ENCODE results near the gene AQP10.
A peak's percentile ranks its signal among the peaks of the same experiment; 100 is the strongest.
"Not testable (repeated sequence)": the region's sequence is repeated elsewhere in the genome, so short reads cannot be mapped to it uniquely, and the experiment has no call there.

The AQP10 gene

DNA sequence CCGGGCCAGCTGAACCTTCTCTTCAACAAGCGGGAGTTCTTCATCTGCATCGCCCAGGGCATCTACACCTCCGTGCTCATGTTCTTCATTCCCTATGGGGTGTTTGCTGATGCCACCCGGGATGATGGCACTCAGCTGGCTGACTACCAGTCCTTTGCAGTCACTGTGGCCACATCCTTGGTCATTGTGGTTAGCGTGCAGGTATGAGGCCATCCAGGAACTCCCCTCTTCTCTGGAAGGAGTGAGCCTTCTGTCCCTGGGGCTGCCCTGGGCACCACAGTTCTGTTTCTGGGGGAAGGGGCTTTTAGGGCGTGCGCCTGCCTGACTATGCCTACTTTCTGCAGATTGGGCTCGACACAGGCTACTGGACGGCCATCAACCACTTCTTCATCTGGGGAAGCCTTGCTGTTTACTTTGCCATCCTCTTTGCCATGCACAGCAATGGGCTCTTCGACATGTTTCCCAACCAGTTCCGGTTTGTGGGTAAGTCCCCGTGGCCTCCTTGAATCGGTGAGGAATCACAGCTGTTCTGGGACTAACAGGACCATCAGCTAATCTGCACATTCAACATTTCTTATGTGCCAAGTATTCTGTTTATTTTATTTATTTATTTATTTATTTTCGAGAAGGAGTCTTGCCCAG lies 25.5 kb downstream of the AQP10 start:
- no peak for DNase-seq

DNA sequence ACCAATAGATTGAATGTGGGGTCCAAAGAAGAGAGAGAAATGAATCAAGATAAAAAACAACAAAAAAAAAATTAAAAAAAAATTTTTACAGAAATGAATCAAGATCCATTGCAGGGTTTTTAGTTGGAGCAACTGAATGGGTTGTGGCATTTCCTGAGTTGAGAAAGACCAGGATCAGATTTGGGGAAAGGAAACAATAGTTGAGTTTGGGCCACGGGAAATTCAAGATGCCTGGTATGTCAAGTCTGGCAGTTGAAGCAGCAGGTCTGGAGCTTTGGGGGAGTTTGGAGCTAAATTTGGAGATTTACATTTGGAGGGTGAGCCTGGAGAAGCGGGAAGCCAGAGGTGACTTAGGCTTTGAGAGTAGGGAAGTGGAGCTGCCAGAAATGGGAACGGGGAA lies 27.1 kb downstream of the AQP10 start:
- no peak for DNase-seq

DNA sequence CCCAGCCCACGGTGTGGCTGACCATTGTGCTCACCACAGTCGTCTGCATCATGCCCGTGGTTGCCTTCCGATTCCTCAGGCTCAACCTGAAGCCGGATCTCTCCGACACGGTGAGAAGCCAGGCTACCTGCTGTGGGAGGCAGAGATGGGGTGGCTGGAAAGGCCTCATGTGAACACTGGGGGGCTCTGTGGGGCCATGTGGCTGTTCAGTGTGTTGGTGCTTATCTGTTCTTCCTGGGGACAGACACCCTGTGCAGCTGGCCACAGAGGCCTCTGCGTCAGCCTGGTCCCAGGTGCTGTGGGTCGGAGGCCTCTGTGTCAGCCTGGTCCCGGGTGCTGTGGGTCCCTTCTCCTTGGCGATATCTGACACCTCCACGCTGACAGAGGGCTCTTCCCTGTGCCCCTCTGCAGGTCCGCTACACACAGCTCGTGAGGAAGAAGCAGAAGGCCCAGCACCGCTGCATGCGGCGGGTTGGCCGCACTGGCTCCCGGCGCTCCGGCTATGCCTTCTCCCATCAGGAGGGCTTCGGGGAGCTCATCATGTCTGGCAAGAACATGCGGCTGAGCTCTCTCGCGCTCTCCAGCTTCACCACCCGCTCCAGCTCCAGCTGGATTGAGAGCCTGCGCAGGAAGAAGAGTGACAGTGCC lies 27.7 kb downstream of the AQP10 start:
- DNase-seq: no peak

DNA sequence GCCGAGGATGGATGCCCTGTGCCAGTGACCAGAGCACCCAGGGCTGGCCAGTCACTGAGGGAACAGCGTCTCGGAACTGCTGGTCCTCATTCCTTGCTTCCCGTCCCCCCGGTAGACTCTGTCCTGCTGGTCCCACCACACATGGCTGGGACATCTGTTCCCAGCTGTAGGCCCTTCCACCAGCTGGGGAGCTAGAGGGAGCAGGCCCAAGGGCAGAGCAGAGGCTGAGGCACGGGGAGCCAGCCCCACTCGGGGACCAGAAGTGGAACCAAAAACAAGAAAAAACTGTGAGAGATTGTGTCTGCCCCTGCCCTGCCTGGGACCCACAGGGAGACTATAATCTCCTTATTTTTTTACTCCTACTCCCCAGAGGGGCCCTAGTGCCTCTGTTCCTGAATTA lies 28.2 kb downstream of the AQP10 start:
- DNase-seq: no peak

DNA sequence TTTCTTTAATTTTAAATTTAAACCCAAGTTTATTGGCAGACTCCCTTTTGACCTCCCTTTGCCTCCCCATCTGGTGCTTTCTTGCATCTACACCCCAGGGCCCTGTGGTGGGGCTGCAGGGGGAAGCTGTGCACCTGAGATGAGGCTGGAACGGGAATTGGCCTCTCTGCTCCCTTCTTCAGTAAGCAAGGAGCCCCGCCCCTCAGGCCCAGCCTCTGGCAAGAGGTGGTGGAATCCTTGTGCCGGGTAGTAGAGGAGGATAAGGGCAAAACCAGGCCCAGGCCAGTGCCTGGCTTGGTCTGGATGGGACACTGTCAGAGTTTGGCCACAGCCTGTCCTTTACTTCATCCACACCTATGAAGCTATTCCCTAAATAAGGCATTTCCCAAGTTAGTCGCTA lies 29.5 kb downstream of the AQP10 start:
- no peak for DNase-seq

DNA sequence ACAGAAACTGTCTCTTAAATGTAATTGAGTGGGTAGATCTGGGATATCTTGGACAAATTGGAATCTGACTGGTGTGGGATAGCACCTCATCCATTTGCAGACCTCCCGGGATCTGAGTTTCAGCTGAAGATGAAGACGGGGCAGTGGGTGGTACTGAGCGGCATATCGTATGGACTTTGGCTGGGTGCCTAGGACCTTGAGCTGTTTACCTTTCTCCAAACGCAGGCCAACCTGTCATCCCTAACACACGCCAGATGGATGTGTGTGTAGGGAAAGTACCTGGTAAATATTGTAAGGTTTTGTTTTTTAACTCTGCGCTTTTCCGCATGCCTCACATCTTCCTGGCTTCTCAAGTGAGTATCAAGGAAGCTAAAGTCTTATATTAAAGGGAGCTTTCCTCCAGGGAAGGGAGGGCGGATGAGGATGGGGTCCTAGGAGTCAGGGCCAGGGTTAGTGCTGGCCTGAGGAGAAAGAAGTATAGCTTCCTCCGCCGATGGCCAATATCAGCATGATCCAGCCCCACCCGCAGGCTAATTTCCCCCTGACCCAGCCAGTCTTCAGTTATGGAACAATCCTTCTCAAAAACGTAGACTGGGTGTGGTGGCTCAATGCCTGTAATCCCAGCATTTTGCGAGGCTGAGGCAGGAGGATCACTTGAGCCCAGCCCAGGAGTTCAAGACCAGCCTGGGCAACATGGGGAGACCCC lies 30.6 kb downstream of the AQP10 start:
- no peak for DNase-seq

DNA sequence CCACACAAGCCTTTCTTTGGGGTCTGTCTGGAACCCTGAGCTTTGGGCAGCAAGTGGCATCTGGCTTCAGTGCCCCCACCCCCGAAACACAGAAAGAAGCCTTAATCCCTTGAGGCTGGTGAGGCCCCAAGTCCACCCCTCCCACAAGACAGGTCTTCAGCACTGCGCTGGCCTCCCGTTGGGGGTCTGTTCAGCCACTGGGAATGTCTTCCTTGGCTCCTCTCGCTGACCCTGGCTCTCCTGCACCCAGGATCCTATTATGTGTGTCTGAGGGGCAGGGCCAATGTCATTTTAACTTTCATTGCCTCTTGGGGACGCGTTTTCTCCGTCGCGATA lies 31.3 kb downstream of the AQP10 start:
- DNase-seq: no peak

DNA sequence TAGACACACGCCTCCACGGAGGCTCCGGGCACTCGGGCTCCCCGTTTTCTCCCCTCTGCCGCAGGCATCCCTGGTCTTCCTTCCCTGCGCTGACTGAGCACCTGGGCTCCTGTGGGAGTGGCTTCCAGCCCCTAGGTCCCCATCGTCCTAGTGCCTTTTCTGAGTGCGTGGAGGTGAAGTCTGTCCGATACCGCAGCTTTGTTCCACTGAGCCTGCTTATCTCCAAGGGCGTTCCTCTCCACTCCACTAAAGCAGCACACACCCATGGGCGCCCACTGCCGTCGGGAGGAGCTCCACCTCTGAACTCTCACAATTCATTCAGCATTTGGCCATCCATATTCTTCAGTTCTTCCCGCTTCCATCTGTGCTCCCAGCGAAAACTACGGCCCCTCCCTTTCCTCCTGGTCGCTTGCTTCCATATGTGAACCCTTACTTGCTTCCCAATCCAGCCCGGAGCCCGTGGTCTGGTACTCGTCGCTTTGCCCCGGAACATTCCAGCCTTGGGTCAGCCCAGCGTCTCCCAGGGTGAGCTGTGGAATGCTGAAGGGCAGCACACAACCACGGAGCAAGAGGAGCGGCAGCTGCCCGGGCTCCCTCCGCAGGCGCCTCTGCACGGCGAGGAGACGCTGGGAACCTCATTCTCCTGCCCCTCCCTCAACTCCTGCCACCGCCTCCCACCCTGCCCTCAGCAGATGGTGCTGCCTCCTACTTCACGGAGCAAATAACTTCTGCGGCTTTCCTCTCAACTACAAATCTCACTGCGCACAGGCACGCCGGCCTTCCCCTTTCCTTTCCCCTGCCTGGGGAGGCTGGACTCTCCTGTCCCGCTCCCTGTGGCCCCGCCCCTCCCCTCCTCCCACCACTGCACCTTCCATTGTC lies 31.9 kb downstream of the AQP10 start:
- peak; percentile 72 for DNase-seq

DNA sequence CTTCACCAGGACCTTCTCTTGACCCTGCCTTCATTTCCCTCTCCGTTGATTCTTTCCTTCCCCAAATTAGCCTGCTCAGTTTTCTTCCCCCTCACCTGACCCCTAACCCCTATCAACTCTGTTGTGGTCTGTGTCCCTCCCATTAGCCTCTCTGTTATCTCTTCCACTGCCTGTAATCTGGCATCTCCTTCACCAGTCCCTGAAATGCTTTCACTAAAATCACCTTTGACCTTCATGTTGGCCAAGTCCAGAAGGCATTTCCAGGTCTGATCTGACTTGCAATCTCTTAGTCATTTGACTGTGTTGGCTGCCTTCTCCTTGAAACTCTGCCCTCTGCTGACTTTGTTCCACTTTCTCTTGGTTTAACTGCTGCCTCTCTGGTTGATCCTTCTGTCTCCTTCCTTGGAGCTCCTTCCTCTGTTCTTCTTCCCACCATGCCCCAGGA lies 32.6 kb downstream of the AQP10 start:
- peak; percentile 48 for DNase-seq

DNA sequence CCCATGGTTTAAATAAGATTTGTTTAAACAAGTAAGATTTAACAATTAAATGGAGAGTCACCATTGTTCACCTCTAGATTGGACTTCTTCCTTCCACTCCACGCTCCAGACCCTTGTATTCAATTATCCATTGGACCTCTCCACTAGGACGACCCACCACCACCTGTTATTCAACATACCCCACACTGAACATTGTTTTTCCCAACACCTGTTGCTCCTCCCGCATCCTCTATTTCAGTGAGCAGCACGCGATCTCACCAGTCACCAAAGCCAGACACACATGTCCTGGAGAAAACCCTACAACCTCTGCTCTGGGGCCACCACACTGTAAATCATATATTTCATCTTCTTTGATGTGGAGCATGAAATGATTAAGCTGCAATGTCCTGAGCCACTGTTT lies 33.1 kb downstream of the AQP10 start:
- no peak for DNase-seq

DNA sequence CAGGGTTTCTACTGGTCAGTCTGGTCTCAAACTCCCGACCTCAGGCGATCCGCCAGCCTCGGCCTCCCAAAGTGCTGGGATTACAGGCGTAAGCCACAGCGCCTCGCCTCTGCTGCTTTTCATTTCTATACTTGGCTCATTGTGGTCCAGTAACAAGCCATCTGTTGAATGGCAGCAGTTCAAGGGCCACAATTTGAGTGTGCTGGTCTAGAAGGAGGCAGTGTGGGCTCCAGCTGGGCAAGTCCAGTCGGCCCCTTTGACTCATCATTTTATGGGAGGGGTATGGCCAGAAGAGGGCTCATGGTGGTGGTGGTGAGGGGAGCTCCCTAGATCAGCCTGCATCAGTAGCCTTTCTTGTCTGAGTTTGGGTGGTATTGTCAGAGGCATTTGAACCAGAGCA lies 37.6 kb downstream of the AQP10 start:
- no peak for DNase-seq

DNA sequence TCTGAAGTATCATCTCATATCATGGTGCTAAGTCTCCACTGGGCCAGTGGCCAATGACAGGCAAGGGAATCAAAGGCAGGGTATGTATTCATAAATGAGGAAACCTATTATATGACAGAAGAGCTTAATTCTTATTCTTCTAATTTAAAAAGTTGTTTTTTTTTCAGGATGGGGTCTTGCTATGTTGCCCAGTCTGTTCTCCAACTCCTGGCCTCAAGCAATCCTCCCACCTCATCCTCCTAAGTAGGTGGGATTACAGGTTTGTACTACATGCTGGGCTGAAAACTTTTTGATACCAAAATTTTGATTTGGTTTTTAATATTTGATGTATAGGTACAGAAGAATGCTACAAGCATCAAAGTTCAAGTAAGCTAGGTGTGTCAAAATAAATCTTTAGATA lies 39.4 kb downstream of the AQP10 start:
- no peak for DNase-seq

DNA sequence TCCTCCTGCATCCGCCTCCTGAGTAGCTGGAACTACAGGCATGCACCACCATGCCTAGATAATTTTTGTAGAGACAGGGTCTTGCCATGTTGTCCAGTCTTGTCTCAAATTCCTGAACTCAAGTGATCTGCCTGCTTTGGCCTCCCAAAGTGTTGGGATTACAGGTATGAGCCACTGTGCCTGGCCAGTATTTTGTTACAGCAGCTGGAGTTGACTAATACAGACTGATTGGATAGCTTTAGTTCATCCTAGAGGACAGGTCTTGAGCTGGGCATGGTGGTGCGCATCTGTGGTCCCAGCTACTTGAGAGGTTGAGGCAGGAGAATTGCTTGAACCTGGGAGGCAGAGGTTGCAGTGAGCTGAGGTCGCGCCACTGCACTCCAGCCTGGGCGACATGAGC lies 40.0 kb downstream of the AQP10 start:
- DNase-seq: not testable (repeated sequence)

DNA sequence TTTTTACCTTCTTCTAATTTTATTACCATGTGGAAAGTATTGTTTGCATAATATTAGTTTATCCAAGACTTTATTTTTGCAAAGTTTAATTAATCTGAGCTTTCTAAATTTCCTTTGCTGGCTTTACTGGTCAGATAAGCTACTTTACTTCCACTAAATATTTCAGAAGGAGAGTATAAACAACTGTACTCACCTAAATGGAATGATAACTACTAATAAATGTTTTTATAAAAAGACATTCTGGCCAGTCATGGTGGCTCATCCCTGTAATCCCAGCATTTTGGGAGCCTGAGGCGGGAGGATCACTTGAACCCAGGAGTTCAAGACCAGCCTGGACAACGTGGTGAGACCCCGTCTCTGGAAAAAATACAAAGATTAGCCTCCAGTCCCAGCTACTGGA lies 40.5 kb downstream of the AQP10 start:
- no peak for DNase-seq

DNA sequence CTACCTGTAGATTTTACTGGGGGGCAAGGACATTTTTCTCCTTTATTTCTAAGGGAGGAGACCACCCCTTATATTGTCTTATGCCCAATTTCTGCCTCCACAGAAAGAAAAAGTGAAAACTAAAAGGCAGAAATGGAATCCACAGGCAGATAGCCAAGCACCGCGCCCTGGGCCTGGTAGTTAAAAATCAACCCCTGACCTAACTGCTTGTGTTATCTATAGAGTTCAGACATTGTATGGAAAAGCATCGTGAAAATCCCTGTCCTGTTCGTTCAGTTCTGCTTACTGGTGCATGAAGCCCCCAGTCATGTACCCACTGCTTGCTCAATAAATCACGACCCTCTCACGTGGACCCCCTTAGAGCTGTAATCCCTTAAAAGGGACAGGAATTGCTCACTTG lies 50.5 kb downstream of the AQP10 start:
- no peak for DNase-seq

DNA sequence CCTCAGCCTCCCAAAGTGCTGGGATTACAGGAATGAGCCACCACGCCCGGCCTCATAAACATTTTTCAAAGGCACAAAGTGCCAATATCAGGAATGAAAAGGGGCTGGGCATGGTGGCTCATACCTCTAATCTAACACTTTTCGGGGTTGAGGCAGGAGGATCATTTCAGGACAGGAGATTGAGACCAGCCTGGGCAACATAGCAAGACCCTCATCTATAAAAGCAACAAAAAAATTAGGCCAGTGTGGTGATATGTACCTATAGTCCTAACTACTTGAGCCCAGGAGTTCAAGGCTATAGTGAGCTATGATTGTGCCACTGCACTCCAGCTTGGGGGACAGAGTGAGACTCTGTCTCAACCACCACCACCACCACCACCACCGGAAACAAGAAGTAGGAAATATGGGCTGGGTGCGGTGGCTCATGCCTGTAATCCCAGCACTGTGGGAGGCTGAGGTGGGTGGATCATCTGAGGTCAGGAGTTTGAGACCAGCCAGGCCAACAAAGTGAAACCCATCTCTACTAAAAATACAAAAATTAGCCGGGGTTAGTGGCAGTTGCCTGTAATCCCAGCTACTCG lies 53.0 kb downstream of the AQP10 start:
- DNase-seq: peak; percentile 40

All from stimulated activated CD4-positive, alpha-beta T cell treated with anti-CD3 and anti-CD28 coated beads, Interleukin-15, amount 100 ng/mL, for 24 hours (primary cell).